ENCODE results near the gene GPR153. TPM values are rescaled to one million over a fixed set of nuclear protein-coding genes. Genes with fewer than 3 reads are reported as not detected.
A peak's percentile ranks its signal among the peaks of the same experiment; 100 is the strongest.

The GPR153 gene
- total RNA-seq, 1 donor from 2014 or later, result 8.4 TPM

DNA sequence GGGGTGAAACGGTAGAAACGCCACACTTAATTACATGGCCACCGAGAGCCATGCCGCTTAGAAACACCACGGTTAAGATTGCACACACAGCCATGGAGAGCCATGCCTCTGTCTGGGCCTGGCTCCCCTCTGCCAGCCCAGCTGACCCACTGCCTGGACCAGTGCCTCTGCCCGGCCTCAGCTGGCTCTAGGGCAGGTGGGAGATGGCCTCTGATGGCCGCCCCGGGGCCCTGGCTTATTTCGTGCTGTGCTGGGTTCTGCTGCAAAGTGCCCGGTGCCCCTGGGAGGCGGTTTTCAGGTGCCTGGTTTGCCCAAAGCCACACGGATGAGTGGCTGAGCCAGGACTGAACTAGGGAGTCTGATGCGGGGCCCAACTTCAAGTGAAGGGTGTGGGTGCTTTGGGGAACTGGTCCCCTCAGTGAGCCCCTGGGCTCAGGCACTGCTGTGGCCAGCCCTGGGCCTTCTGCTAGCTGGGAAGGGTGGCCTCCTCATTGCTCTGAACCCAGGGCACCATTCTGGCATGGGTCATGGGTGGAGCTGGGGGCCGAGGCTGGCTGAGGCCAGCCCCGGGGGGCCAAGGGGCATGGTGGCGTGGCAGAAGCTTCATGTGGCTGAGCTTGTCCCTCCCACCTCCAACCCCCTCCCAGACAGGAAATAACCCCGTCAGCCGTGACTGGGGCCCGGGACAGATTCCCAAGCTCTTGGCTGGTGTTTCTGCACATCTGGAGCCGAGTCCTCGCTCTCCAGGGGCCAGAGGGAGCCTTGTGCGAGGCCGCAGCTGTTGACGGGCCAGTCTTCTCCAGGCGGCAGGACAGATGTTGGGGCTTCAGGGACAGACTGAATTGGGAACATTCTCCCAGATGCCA, 1.9 kb upstream of the GPR153 start:
- Mint-ChIP-seq H3K4me1 (peaks cover 43% of the 10 kb centered on the region), H3K4me3 (peak overlapping the region; percentile 57), H3K9me3 (no peaks in the 10 kb centered on the region), H3K27me3 (ENCODE audit: insufficient read depth, low read depth) (peaks cover 5% of the 10 kb centered on the region), H3K27ac (no peak overlapping the region), H3K36me3 (peaks cover 2% of the 10 kb centered on the region)
- Histone ChIP-seq H3K36me3 (no peaks in the 10 kb centered on the region), H2AFZ (replicated peaks) (no peak overlapping the region), H3K27ac (no peak overlapping the region), H4K20me1 (ENCODE audit: low read depth) (peaks cover 25% of the 10 kb centered on the region), H3F3A (ENCODE audit: low read depth) (peaks cover 27% of the 10 kb centered on the region), H3K4me1 (peaks cover 17% of the 10 kb centered on the region), H3K9ac (no peak overlapping the region), H3K27me3 (peaks cover 8% of the 10 kb centered on the region), H3K79me2 (ENCODE audit: low read depth) (peaks cover 10% of the 10 kb centered on the region), H3K9me3 (ENCODE audit: low read depth) (no peaks in the 10 kb centered on the region), H3K4me3 (no peak overlapping the region), H3K4me2 (no peak overlapping the region)
- no peak for DNase-seq (ENCODE audit: low spot score)
- TF ChIP-seq EZH2 (IDR thresholded peaks at IDR 0.05) (no peak), EZH2phosphoT487 (IDR thresholded peaks at IDR 0.05) (no peak)
- TF ChIP-seq, protein P1, sequence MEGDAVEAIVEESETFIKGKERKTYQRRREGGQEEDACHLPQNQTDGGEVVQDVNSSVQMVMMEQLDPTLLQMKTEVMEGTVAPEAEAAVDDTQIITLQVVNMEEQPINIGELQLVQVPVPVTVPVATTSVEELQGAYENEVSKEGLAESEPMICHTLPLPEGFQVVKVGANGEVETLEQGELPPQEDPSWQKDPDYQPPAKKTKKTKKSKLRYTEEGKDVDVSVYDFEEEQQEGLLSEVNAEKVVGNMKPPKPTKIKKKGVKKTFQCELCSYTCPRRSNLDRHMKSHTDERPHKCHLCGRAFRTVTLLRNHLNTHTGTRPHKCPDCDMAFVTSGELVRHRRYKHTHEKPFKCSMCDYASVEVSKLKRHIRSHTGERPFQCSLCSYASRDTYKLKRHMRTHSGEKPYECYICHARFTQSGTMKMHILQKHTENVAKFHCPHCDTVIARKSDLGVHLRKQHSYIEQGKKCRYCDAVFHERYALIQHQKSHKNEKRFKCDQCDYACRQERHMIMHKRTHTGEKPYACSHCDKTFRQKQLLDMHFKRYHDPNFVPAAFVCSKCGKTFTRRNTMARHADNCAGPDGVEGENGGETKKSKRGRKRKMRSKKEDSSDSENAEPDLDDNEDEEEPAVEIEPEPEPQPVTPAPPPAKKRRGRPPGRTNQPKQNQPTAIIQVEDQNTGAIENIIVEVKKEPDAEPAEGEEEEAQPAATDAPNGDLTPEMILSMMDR (IDR thresholded peaks at IDR 0.05), result no peak

DNA sequence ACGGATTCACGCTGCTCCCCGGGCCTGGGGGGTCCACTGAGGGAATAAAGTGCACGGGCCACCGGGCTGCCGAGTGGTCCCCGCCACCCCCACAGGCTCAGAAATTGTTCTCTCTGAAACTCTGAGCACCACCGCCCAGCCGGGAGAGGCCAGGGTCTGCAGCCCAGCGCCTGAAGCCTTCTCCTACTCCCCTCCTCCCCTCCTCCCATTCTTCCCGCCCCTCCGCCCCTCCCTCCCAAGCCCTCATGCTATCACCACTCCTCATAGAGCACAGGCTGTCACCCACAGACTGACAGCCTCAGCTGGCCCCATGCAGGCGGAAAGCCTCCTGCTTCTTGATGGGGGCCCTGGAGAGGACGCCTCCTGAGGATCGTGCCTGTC, 707 bp upstream of the GPR153 start:
- H3K4me3 Mint-ChIP-seq, result peak overlapping the region; percentile 86
- Histone ChIP-seq H3K27ac (no peak overlapping the region), H2AFZ (replicated peaks) (peak overlapping the region; percentile 59), H3K27me3 (peaks cover 8% of the 10 kb centered on the region), H3F3A (ENCODE audit: low read depth) (peaks cover 26% of the 10 kb centered on the region), H3K9ac (no peak overlapping the region), H3K36me3 (no peaks in the 10 kb centered on the region), H3K9me3 (ENCODE audit: low read depth) (no peaks in the 10 kb centered on the region), H3K4me3 (peak overlapping the region; percentile 83), H3K4me1 (peaks cover 16% of the 10 kb centered on the region), H3K4me2 (peak overlapping the region; percentile 96), H3K79me2 (ENCODE audit: low read depth) (peaks cover 10% of the 10 kb centered on the region), H4K20me1 (ENCODE audit: low read depth) (peaks cover 37% of the 10 kb centered on the region)
- peak; percentile 74 for DNase-seq (ENCODE audit: low spot score)
- H3K4me1 Mint-ChIP-seq, result peaks cover 38% of the 10 kb centered on the region
- no peaks in the 10 kb centered on the region for H3K9me3 Mint-ChIP-seq
- no peak overlapping the region for H3K27ac Mint-ChIP-seq
- H3K36me3 Mint-ChIP-seq, result peaks cover 2% of the 10 kb centered on the region
- TF ChIP-seq EZH2 (IDR thresholded peaks at IDR 0.05), result no peak
- TF ChIP-seq, protein P1 (IDR thresholded peaks at IDR 0.05), result no peak
- H3K27me3 Mint-ChIP-seq (ENCODE audit: insufficient read depth, low read depth), result peaks cover 5% of the 10 kb centered on the region

GRCh38 chr1:6260433-6260934, 414 bp downstream of the GPR153 start:
- Histone ChIP-seq H3K36me3 (no peaks in the 10 kb centered on the region), H3F3A (ENCODE audit: low read depth) (peaks cover 26% of the 10 kb centered on the region), H3K9me3 (ENCODE audit: low read depth) (no peaks in the 10 kb centered on the region), H3K4me3 (peak overlapping the region; percentile 77), H2AFZ (replicated peaks) (no peak overlapping the region), H4K20me1 (ENCODE audit: low read depth) (peaks cover 47% of the 10 kb centered on the region), H3K9ac (no peak overlapping the region), H3K79me2 (ENCODE audit: low read depth) (peaks cover 10% of the 10 kb centered on the region), H3K27me3 (peaks cover 8% of the 10 kb centered on the region), H3K4me1 (peaks cover 16% of the 10 kb centered on the region), H3K27ac (no peak overlapping the region), H3K4me2 (peak overlapping the region; percentile 95)
- TF ChIP-seq EZH2 (IDR thresholded peaks at IDR 0.05) (no peak), EZH2phosphoT487 (IDR thresholded peaks at IDR 0.05) (no peak)
- TF ChIP-seq, protein P1 (IDR thresholded peaks at IDR 0.05), result no peak
- H3K9me3 Mint-ChIP-seq, result no peaks in the 10 kb centered on the region
- H3K27me3 Mint-ChIP-seq (ENCODE audit: insufficient read depth, low read depth), result peaks cover 5% of the 10 kb centered on the region
- peak; percentile 69 for DNase-seq (ENCODE audit: low spot score)
- H3K4me1 Mint-ChIP-seq, result peaks cover 33% of the 10 kb centered on the region
- peaks cover 2% of the 10 kb centered on the region for H3K36me3 Mint-ChIP-seq
- H3K27ac Mint-ChIP-seq, result no peak overlapping the region
- no peak overlapping the region for H3K4me3 Mint-ChIP-seq

Data from neural progenitor cell (in vitro differentiated cells).